PC-9 (cell line): Measurements from ENCODE around the gene CACNA1A.

Source experiments
- EZH2 ChIP-seq: fragments of 200-600 bp; sonication (generic); IDR thresholded peaks from 2 replicates; pipeline ENCODE4 v1.8.0; 2017; ENCODE audit warnings: antibody characterized with exemption, low read depth
- TF ChIP-seq, protein P1 (sequence below): fragments of 200-600 bp; sonication (generic); conservative IDR thresholded peaks from 2 replicates; pipeline ENCODE4 v1.6.1; 2017; ENCODE audit warnings: mixed run types, antibody characterized with exemption, mild to moderate bottlenecking, moderate library complexity

- TF ChIP-seq, protein P1, sequence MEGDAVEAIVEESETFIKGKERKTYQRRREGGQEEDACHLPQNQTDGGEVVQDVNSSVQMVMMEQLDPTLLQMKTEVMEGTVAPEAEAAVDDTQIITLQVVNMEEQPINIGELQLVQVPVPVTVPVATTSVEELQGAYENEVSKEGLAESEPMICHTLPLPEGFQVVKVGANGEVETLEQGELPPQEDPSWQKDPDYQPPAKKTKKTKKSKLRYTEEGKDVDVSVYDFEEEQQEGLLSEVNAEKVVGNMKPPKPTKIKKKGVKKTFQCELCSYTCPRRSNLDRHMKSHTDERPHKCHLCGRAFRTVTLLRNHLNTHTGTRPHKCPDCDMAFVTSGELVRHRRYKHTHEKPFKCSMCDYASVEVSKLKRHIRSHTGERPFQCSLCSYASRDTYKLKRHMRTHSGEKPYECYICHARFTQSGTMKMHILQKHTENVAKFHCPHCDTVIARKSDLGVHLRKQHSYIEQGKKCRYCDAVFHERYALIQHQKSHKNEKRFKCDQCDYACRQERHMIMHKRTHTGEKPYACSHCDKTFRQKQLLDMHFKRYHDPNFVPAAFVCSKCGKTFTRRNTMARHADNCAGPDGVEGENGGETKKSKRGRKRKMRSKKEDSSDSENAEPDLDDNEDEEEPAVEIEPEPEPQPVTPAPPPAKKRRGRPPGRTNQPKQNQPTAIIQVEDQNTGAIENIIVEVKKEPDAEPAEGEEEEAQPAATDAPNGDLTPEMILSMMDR = no peak
- TF ChIP-seq EZH2 = no peak
Measured at GRCh38 chr19:13463296-13463695, 43.0 kb downstream of the CACNA1A start.
